Iris pigment epithelial cell (primary cell): ENCODE results near the gene SP5.
A peak's percentile ranks its signal among the peaks of the same experiment; 100 is the strongest.
"Not testable (repeated sequence)": the region's sequence is repeated elsewhere in the genome, so short reads cannot be mapped to it uniquely, and the experiment has no call there.

Experiments
- DNase-seq: peaks from one replicate; pipeline ENCODE4 v3.0.0-alpha.2; 2011; ENCODE audit warnings: low read depth

The SP5 gene

DNA sequence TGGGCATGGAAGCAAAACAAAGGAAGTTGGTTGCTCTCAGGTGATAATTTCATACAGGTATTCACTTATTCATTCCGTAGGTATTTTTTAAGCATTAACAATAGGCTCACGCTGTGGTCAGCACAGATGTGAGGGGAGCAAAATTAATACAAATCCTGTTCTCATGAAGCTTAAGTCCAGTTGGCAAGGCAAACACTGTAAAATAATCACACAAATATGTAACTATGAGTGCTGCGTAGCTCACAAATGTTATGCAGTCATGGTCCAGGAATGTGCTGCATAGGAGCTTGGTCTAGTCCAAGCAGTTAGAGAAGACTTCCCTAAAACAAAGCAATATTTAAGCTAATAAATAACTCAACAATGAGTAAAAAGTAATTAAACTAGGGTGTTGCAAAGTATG is 23.9 kb downstream of the SP5 start:
- peak; percentile 96 for DNase-seq

DNA sequence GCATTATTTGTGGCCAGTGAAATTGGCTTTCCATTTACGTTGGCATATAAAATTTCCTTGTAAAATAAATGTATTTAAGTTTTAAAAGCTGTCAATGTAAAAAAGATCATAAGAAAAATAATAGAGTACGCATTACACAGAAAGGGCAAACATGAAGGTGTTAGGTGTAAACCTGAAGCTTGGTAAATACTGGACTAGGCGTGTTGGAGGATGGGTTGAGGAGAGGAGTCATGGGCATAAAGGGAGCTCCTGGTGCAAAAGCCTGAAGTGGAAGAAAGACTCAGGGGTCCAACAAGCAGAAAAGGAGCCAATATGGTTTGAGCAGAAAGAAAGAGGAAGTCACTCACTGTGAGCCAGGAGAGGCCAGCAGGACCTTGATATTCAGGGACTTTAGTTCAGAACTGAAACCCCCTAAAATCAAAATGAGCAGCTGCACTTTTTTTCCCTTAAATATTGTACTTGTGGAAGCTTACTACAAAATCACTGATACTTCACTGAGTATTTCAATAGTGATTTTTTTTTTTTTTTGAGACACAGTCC is 24.4 kb downstream of the SP5 start:
- no peak for DNase-seq

DNA sequence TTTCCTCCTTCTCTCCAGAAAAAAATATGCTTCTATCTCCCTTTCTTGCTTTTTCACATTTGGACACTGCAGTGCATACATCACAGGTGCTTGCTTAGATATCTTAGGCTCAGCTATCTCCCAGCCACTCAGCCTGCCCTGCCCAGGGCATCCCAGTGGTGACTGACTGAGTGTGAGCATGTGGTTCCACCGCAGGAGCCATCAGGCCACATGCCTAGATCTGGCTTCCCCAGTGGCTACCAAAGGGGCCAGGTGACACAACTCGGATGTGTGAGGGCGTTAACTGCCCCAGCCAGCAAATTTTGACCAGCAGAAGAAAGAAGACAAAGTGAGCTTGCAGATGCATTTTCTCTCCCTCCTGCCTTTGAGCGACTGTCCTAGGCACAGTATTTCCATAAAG is 25.5 kb downstream of the SP5 start:
- DNase-seq: no peak

DNA sequence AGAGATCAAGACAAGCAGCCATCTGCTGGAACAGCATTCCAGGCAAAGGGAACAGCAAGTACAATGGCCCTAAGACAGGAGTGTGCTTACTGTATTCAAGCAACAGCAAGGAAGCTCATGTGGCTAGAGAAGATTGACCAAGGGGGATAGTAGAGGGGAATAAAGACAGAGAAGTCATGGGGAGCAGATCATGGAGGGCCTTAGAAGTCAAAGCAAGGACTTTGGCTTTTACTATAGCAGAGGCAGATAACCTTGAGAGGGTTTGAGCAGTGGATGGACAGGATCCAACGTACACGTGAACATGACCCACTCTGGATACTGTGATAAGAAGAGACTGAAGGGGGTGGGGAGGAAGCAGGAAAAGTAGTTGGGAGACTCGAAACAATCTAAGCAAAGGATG is 26.9 kb downstream of the SP5 start:
- no peak for DNase-seq

DNA sequence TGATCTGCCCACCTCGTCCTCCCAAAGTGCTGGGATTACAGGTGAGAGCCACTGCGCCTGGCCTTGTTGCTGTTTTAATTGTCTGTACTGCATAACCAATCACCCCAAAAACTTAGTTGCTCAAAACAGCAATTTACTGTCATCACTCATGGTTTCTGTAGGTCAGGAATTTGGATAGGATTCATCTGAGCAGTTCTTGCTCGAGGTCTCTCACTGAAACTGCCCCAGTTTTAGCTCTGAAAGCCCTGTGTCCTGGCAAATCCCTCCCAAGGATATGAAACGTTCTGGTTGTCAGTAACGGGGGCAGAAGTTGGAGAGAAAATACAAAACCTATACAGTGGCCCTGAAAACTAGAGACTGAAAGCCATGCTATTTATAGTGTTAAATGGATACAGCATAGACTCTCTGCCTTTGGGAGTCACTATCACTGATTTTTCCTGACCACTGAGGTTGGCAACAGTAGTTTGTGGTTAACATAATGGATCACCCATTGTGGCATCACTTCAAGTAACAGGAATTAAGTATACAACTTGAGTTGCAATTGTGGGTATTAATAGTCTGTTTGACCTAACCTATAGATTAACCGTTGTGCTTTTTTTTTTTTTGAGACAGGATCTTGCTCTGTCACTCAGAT is 27.9 kb downstream of the SP5 start:
- DNase-seq: no peak

DNA sequence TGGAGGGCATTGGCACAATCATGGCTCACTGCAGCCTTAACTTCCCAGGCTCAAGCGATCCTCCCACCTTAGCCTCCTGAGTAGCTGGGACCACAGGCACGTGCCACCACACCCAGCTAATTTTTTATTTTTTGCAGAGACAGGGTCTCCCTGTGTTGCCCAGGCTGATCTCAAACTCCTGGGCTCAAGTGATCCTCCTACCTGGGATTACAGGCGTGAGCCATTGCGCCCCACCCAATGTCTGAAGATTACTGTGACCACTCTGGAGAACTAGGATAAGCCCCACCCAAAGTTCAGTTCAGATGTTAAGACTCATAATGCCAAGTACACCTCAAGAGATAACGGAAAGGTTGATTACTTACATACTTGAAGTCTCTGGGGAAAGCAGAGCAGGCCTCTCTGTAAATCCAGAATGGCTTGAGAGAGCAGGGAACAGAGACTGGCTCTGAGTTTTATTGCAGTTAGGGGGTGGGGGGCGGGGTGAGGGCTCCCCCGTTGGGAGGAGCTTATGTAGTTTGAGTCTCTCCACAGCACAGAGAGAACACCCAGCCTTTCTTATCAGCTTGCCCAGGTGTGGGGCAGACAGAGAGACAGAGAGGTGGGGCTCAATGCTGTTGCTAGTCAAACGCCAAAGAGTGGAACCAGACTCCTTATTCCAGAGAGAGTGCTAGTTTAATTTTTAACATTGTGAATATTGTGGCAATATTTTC is 28.5 kb downstream of the SP5 start:
- DNase-seq: no peak

DNA sequence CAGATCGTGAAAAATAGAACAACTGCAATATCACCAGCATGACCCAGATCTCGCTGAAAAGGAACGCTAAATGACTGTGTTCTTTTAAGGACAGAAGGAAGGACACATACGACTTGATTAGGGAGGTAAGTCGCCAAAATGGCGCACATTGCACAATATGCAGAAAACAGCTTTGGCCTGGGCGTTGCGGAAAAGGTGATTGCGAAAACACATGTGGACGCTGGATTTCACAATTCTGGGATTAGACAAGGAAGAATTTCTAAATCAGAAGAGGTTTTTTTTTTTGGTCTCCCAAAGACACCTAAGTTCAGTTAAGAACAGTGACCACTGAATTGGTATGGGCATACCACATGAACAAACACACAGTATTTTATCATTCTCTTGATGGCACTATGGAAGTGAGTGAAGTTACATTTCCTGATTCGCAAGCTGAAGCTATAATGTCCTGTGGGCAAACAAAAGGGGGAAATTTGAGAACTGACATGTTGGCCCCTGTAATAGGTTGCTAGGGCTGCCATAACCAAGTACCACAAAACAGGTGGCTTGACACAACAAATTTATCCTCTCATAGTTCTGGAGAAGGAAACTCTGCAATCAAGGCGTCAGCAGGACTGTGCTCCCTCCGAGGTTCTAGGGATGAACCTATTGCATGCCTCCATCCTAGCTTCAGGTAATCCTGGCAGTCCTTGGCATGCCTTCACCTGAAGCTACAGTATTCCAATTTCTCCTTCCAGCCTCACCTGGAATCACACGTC is 29.3 kb downstream of the SP5 start:
- DNase-seq: peak; percentile 78

DNA sequence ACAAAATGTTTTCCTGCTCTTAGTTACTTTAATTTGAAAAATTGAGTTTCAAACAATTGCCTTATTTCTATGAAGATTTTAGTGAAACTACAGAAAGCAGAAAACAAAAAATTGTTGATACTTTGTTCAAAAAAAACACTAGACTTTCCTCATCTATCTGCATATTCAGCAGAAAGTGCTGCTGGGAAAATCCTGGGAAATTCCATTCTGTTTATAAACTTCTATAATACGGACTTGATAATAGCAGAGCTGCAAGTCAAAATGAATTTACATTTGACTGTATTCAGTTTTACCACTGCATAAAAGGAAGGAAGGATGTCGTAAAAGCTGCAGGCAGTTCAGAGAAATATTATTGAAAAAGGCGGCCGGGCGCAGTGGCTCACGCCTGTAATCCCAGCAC is 30.2 kb downstream of the SP5 start:
- no peak for DNase-seq

DNA sequence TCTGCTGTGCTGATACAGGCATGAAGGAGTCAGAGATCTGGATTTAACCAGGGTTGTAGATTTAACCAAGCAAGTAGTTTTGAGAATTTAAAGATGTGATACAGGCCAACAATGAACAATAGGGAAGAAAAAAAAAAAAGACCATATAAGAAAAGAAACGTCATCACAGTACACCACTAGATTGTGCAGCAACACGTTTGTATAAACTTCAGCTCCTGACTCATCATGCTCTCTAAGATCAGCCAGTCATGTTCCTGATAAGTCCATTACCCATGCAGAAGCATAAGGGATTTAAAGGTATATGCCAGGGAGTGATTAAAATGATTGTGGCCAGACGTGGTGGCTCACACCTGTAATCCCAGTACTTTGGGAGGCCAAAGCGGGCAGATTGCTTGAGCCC is 32.8 kb downstream of the SP5 start:
- peak; percentile 93 for DNase-seq

DNA sequence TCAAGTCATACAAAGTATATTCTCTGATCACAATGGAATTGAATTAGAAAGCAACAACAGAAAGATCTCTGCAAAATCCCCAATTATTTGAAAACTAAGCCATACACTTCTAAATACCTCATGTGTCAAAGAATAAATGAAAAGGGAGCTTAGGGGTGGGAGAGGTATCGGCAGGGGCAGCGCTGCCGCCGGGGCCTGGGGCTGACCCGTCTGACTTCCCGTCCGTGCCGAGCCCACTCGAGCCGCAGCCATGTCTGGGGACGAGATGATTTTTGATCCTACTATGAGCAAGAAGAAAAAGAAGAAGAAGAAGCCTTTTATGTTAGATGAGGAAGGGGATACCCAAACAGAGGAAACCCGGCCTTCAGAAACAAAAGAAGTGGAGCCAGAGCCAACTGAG is 36.4 kb downstream of the SP5 start:
- DNase-seq: not testable (repeated sequence)

DNA sequence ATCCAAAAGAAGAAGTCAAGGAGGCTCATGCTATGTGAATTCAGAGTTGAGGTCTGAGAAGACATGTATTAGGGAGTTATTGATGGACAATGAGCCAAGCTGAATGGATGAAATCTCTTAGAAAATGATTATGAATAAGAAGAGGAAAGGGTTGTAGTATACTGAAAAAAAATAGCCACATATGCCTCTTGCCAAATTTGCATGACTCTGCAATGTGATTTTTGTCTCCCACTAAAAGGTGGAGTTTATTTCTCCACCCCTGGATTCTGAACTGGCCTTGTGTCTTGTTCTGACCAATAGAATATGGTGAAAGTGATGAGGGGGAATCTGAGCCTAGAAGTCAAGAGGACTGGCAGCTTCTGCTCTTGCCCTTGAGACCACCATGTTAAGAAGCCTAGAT is 46.4 kb downstream of the SP5 start:
- no peak for DNase-seq

DNA sequence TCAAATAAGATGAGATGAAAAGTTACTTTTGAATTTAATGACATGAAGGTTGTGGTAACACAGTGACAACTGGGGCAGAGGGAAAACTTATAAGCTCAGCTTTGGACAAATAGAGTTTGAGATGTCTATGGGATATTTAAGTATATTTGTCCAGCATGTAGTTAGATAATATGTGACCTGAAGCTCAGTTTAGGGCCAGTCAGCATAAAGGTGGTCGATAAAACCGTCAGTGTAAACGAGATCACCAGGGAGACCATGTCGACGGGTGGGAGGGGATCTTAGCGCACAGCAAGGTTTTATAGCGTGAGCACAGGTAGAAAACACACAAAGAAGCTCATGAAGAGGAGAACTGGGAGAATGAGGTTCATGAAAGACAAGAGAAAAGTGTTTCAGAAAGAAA is 47.6 kb downstream of the SP5 start:
- DNase-seq: no peak

DNA sequence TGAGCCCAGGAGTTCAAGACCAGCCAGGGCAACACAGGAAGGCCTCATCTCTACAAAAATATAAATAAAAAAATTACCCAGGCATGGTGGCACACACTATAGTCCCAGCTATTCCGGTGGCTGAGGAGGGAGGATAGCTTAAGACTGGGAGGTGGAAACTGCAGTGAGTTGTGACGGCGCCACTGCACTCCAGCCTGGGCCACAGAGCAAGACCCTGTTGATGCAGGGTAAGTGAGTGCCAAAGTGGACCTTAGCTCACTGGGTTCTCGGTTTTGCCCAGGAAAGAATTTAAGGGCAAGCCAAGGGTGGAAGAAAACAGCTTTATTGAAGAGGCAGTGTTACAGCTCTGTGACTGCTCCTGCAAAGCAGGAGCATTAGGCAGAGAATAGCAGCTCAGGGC is 48.1 kb downstream of the SP5 start:
- DNase-seq: no peak

DNA sequence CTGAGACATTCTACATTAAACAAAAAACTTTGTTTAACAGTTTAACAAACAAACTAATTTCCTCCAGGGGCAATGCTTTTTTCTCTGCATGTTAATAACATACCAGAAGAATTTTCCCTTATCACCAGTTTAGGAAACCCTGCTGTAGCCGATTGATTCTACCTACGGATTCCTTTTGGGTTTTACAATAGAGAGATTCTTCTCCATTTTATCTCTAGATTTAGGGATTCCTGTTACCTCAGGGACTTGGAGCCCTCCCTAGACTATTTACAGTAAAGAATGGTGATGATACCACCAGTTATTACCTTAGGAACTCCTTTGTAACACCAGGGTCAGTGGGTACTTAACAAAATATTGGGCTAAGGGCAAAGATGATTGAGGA is 49.7 kb downstream of the SP5 start:
- no peak for DNase-seq

DNA sequence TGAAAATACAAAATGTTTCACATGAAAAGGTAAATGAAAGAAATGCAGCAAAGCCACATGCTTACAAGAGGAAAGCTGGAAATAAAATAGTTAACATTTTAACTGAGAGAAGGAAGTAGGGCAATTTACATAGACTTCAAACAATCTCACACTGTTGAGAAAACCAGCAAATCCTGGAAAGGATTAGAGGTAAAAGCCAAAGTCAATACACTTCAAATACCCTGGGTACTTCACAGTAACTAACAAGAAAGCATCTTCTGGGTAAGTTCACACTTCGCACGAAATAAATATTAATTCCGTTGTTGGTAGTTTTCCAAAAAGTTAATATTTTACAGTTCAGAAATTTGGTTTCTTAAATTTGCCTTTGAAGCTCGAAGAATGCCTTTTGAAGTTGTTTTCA is 51.6 kb downstream of the SP5 start:
- no peak for DNase-seq
